Measurements from ENCODE around the gene SETD1A. TPM values are rescaled to one million over a fixed set of nuclear protein-coding genes. Genes with fewer than 3 reads are reported as not detected.

SETD1A gene
- total RNA-seq, 1 donor from 2014 or later, result 7.2 TPM

GRCh38 chr16:31003744-31004143, 46.2 kb downstream of the SETD1A start:
- Histone ChIP-seq H3K4me3 (ENCODE audit: low read depth, low read length) (no peak overlapping the region), H3K27me3 (ENCODE audit: control insufficient read depth, insufficient read depth, low read length) (peaks cover 3% of the 10 kb centered on the region), H3K36me3 (ENCODE audit: control insufficient read depth, insufficient read depth, low read length) (no peaks in the 10 kb centered on the region)
- no peak for DNase-seq (ENCODE audit: low read depth)
- TF ChIP-seq CTCF (IDR thresholded peaks at IDR 0.05; ENCODE audit: insufficient read depth, low read length, poor library complexity, severe bottlenecking), result no peak

GRCh38 chr16:31004658-31005057, 47.1 kb downstream of the SETD1A start:
- no peak overlapping the region for H3K4me3 ChIP-seq (ENCODE audit: low read depth, low read length)
- no peaks in the 10 kb centered on the region for H3K36me3 ChIP-seq (ENCODE audit: control insufficient read depth, insufficient read depth, low read length)
- no peak for DNase-seq (ENCODE audit: low read depth)
- H3K27me3 ChIP-seq (ENCODE audit: control insufficient read depth, insufficient read depth, low read length), result peaks cover 3% of the 10 kb centered on the region
- no peak for TF ChIP-seq CTCF (IDR thresholded peaks at IDR 0.05; ENCODE audit: insufficient read depth, low read length, poor library complexity, severe bottlenecking)

GRCh38 chr16:31005350-31006085, 48.0 kb downstream of the SETD1A start:
- Histone ChIP-seq H3K27me3 (ENCODE audit: control insufficient read depth, insufficient read depth, low read length) (peaks cover 3% of the 10 kb centered on the region), H3K36me3 (ENCODE audit: control insufficient read depth, insufficient read depth, low read length) (no peaks in the 10 kb centered on the region), H3K4me3 (ENCODE audit: low read depth, low read length) (no peak overlapping the region)
- no peak for DNase-seq (ENCODE audit: low read depth)
- TF ChIP-seq CTCF (IDR thresholded peaks at IDR 0.05; ENCODE audit: insufficient read depth, low read length, poor library complexity, severe bottlenecking), result no peak

- no peak for TF ChIP-seq CTCF (IDR thresholded peaks at IDR 0.05; ENCODE audit: insufficient read depth, low read length, poor library complexity, severe bottlenecking)
- Histone ChIP-seq H3K36me3 (ENCODE audit: control insufficient read depth, insufficient read depth, low read length) (no peaks in the 10 kb centered on the region), H3K27me3 (ENCODE audit: control insufficient read depth, insufficient read depth, low read length) (peaks cover 4% of the 10 kb centered on the region), H3K4me3 (ENCODE audit: low read depth, low read length) (no peak overlapping the region)
- DNase-seq (ENCODE audit: low read depth), result no peak
Observed at GRCh38 chr16:31006086-31006385, 48.5 kb downstream of the SETD1A start.

GRCh38 chr16:31006589-31006988, 49.0 kb downstream of the SETD1A start:
- Histone ChIP-seq H3K4me3 (ENCODE audit: low read depth, low read length) (no peak overlapping the region), H3K36me3 (ENCODE audit: control insufficient read depth, insufficient read depth, low read length) (no peaks in the 10 kb centered on the region), H3K27me3 (ENCODE audit: control insufficient read depth, insufficient read depth, low read length) (peaks cover 10% of the 10 kb centered on the region)
- no peak for TF ChIP-seq CTCF (IDR thresholded peaks at IDR 0.05; ENCODE audit: insufficient read depth, low read length, poor library complexity, severe bottlenecking)
- DNase-seq (ENCODE audit: low read depth), result no peak

GRCh38 chr16:31007684-31008083, 50.1 kb downstream of the SETD1A start:
- no peak overlapping the region for H3K4me3 ChIP-seq (ENCODE audit: low read depth, low read length)
- H3K36me3 ChIP-seq (ENCODE audit: control insufficient read depth, insufficient read depth, low read length), result no peaks in the 10 kb centered on the region
- H3K27me3 ChIP-seq (ENCODE audit: control insufficient read depth, insufficient read depth, low read length), result peaks cover 10% of the 10 kb centered on the region
- DNase-seq (ENCODE audit: low read depth), result no peak
- TF ChIP-seq CTCF (IDR thresholded peaks at IDR 0.05; ENCODE audit: insufficient read depth, low read length, poor library complexity, severe bottlenecking), result no peak
